Trophoblast cell (in vitro differentiated cells and primary cell): ENCODE data around the gene CRYZ.

Experiments used
- DNase-seq, 2 donors: peaks; one replicate each; pipeline ENCODE4 v3.0.0-alpha.2; 2016
- H2AFZ ChIP-seq: 2 replicates; pipeline ENCODE4 v1.6.1; 2013; ENCODE audit warnings: low read length, moderate library complexity, mild to moderate bottlenecking; ENCODE audit not compliant: insufficient read depth, poor library complexity
- H2AK5ac ChIP-seq: 2 replicates; pipeline ENCODE4 v1.6.1; 2013; ENCODE audit warnings: mild to moderate bottlenecking, low read length
- H2BK120ac ChIP-seq: 2 replicates; pipeline ENCODE4 v1.6.1; 2013; ENCODE audit warnings: low read length, mild to moderate bottlenecking, moderate library complexity; ENCODE audit not compliant: insufficient read depth, poor library complexity
- H2BK12ac ChIP-seq: 2 replicates; pipeline ENCODE4 v1.6.1; 2013; ENCODE audit warnings: mild to moderate bottlenecking, low read length, moderate library complexity
- H2BK5ac ChIP-seq: 2 replicates; pipeline ENCODE4 v1.6.1; 2013; ENCODE audit warnings: low read length, low read depth, moderate library complexity, mild to moderate bottlenecking; ENCODE audit not compliant: poor library complexity
- H3K14ac ChIP-seq: 2 replicates; pipeline ENCODE4 v1.6.1; 2013; ENCODE audit warnings: mild to moderate bottlenecking, low read length
- H3K18ac ChIP-seq: 2 replicates; pipeline ENCODE4 v1.6.1; 2013; ENCODE audit warnings: mild to moderate bottlenecking, low read length
- H3K23ac ChIP-seq: 2 replicates; pipeline ENCODE4 v1.6.1; 2013; ENCODE audit warnings: low read length
- H3K27ac ChIP-seq: 2 replicates; pipeline ENCODE4 v1.5.1; 2013; ENCODE audit warnings: low read depth, mild to moderate bottlenecking, inconsistent platforms, low read length, moderate library complexity
- H3K27me3 ChIP-seq: 2 replicates; pipeline ENCODE4 v1.6.1; 2013; ENCODE audit warnings: inconsistent platforms, mild to moderate bottlenecking, low read length, moderate library complexity; ENCODE audit not compliant: insufficient read depth
- H3K36me3 ChIP-seq, 2 experiments: 1 replicate in 1 of 2; 2 replicates in 1 of 2; pipeline ENCODE4 v1.6.1; 2013; ENCODE audit warnings: low read length in 2 of 2, mild to moderate bottlenecking in 2 of 2, moderate library complexity in 1 of 2; ENCODE audit not compliant: insufficient read depth in 2 of 2, control insufficient read depth in 1 of 2
- H3K4ac ChIP-seq: 2 replicates; pipeline ENCODE4 v1.6.1; 2013; ENCODE audit warnings: low read depth, mild to moderate bottlenecking, low read length, moderate library complexity
- H3K4me1 ChIP-seq, 2 experiments: 1 replicate in 1 of 2; 2 replicates in 1 of 2; pipeline ENCODE4 v1.6.1; 2013; ENCODE audit warnings: low read length in 2 of 2, mild to moderate bottlenecking in 2 of 2, moderate library complexity in 1 of 2; ENCODE audit not compliant: insufficient read depth in 2 of 2, control insufficient read depth in 1 of 2
- H3K4me2 ChIP-seq: 2 replicates; pipeline ENCODE4 v1.6.1; 2013; ENCODE audit warnings: inconsistent platforms, mild to moderate bottlenecking, low read length, moderate library complexity
- H3K4me3 ChIP-seq: 2 replicates; pipeline ENCODE4 v1.5.1; 2013; ENCODE audit warnings: mild to moderate bottlenecking, low read depth, low read length, inconsistent platforms
- H3K79me1 ChIP-seq: one replicate; pipeline ENCODE4 v1.6.1; 2013; ENCODE audit warnings: low read length
- H3K79me2 ChIP-seq: 2 replicates; pipeline ENCODE4 v1.6.1; 2013; ENCODE audit warnings: low read length, mild to moderate bottlenecking; ENCODE audit not compliant: control insufficient read depth, insufficient read depth, poor library complexity
- H3K9ac ChIP-seq: 2 replicates; pipeline ENCODE4 v1.6.1; 2013; ENCODE audit warnings: mild to moderate bottlenecking, low read length
- H3K9me3 ChIP-seq: 2 replicates; pipeline ENCODE4 v1.6.1; 2013; ENCODE audit warnings: low read depth, mild to moderate bottlenecking, control low read depth, inconsistent platforms, low read length; ENCODE audit not compliant: insufficient read depth
- H4K12ac ChIP-seq: 2 replicates; pipeline ENCODE4 v1.6.1; 2013; ENCODE audit warnings: low read depth, mild to moderate bottlenecking, low read length, moderate library complexity
- H4K8ac ChIP-seq: 2 replicates; pipeline ENCODE4 v1.6.1; 2013; ENCODE audit warnings: low read depth, mild to moderate bottlenecking, low read length, moderate library complexity
- H4K91ac ChIP-seq: one replicate; pipeline ENCODE4 v1.6.1; 2013; ENCODE audit warnings: low read depth, mild to moderate bottlenecking, low read length, moderate library complexity
- WGBS: extraction: QIAGEN DNeasy Blood & Tissue Kit; methylation state at CpG from one replicate; pipeline ENCODE4 v1.1.7; 2013; ENCODE audit warnings: missing lambda C conversion rate; ENCODE audit not compliant: insufficient read length, insufficient coverage; ENCODE audit errors: extremely low coverage; 5-methylcytosine and 5-hydroxymethylcytosine counted together

Gene CRYZ

DNA sequence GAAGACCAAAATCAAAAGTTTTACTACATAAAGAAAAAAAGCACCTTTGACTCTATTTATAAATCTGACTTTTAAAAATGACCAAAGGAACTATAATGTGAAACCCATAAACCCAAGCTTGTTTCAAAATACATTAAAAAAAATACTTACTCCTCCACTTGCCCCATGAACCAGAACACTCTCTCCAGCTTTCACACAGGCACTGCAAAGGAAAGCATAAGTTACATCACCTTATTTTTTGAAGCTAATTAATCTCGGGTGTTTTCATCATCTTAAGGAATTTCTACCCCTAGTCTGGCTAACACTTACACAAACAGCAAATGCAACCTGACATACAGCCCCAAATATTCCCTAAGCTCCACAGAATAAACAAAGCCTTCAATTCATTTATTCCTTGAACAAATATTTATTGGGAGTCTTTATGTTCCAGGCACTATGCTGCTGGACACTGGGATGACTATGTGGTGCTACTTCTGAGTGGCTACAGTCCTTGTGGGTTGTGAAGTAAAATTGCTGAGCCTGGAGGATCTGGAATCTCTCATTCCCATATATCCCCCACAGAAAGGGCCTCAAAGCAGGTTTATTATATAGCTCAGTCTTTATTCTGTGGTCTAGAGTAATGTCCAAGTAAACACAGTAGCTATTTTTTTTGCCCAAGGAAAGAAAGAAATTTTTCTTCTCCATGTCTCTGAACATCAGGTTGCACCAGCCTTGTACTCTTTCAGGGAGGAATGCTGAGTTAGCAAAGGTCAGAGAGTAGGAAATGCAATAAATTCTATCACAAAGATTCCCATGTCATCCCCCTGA, 18.2 kb downstream of the CRYZ start:
- H3K14ac ChIP-seq = no peak overlapping the region
- no peaks in the 10 kb centered on the region for H3K9me3 ChIP-seq
- H3K23ac ChIP-seq = no peak overlapping the region
- H2BK12ac ChIP-seq = no peak overlapping the region
- no peak overlapping the region for H3K27ac ChIP-seq
- WGBS = no CpG with 5 or more reads among the region's 1 CpG
- H3K9ac ChIP-seq = no peak overlapping the region
- peaks cover 2 to 4% of the 10 kb centered on the region in 2 experiments for H3K4me1 ChIP-seq
- no peak overlapping the region for H4K12ac ChIP-seq
- H4K8ac ChIP-seq = no peak overlapping the region
- H3K4me2 ChIP-seq = no peak overlapping the region
- H3K27me3 ChIP-seq = no peaks in the 10 kb centered on the region
- H3K4me3 ChIP-seq = no peak overlapping the region
- DNase-seq = no peak
- no peak overlapping the region for H3K4ac ChIP-seq
- H2BK120ac ChIP-seq = no peak overlapping the region
- H2AFZ ChIP-seq = no peak overlapping the region
- H2AK5ac ChIP-seq = no peak overlapping the region
- H3K36me3 ChIP-seq = peaks cover 2 to 14% of the 10 kb centered on the region in 2 experiments
- no peaks in the 10 kb centered on the region for H3K79me1 ChIP-seq
- no peak overlapping the region for H2BK5ac ChIP-seq
- no peak overlapping the region for H4K91ac ChIP-seq
- H3K18ac ChIP-seq = no peak overlapping the region
- H3K79me2 ChIP-seq = no peaks in the 10 kb centered on the region

DNA sequence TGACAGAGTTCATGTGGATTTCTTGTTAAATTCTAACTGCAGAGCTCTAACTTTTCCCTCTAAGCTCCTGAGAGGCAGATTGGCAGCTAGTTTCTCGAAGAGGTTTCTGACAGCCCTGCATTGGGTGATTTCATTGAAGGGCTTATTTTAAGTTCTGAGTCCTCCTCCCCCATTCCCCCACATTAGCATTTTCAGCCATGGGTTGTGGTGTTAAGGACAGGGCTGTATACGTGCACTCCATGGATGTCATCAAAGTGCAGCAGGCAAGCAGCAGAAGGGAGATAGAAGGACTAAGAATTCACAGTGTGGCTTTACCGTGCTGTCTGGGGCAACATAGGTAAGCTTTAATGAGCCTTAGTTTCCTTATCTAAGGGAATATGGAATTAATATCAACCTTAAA, 19.0 kb downstream of the CRYZ start:
- Histone ChIP-seq H2BK5ac (no peak overlapping the region), H3K23ac (no peak overlapping the region), H3K14ac (no peak overlapping the region), H3K9ac (no peak overlapping the region), H4K12ac (no peak overlapping the region), H2AK5ac (no peak overlapping the region), H3K79me2 (no peaks in the 10 kb centered on the region), H4K8ac (no peak overlapping the region), H3K4me3 (no peak overlapping the region), H2BK120ac (no peak overlapping the region), H2AFZ (no peak overlapping the region), H3K79me1 (no peaks in the 10 kb centered on the region), H3K4ac (no peak overlapping the region), H3K4me1 (peaks cover 2 to 4% of the 10 kb centered on the region in 2 experiments), H4K91ac (no peak overlapping the region), H3K27me3 (no peaks in the 10 kb centered on the region), H3K9me3 (no peaks in the 10 kb centered on the region), H3K18ac (no peak overlapping the region), H3K36me3 (peaks cover 2 to 11% of the 10 kb centered on the region in 2 experiments), H2BK12ac (no peak overlapping the region), H3K27ac (no peak overlapping the region), H3K4me2 (no peak overlapping the region)
- WGBS = no CpG with 5 or more reads among the region's 3 CpGs
- DNase-seq = no peak

DNA sequence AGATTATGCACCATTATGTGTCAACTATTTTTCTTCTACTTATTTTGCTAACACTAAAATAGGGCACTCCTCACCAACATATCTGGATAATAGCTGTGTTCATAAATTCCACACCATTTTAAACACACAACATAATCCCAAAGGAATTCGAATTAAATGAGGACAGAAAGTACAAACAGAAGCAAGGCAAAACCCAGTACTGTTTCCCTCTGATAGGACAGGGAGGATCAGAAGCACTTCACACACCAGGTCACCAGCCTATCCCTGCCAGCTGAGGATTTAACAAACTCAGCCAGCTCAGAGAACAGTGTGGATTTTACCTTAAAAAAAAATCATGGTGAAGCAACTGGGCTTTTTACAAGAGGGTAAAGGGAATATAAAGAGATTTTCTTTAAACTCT, 20.0 kb downstream of the CRYZ start:
- Histone ChIP-seq H3K4me1 (peaks cover 2 to 4% of the 10 kb centered on the region in 2 experiments), H3K36me3 (peaks cover 2 to 11% of the 10 kb centered on the region in 2 experiments), H3K18ac (no peak overlapping the region), H3K4ac (no peak overlapping the region), H2BK5ac (no peak overlapping the region), H3K27me3 (no peaks in the 10 kb centered on the region), H3K14ac (no peak overlapping the region), H2AFZ (no peak overlapping the region), H3K27ac (no peak overlapping the region), H3K23ac (no peak overlapping the region), H3K4me2 (no peak overlapping the region), H4K12ac (no peak overlapping the region), H3K9ac (no peak overlapping the region), H2BK12ac (no peak overlapping the region), H3K79me2 (no peaks in the 10 kb centered on the region), H4K91ac (no peak overlapping the region), H3K9me3 (no peaks in the 10 kb centered on the region), H2AK5ac (no peak overlapping the region), H4K8ac (no peak overlapping the region), H3K79me1 (no peaks in the 10 kb centered on the region), H2BK120ac (no peak overlapping the region), H3K4me3 (no peak overlapping the region)
- no CpG with 5 or more reads among the region's 1 CpG for WGBS
- DNase-seq = no peak

DNA sequence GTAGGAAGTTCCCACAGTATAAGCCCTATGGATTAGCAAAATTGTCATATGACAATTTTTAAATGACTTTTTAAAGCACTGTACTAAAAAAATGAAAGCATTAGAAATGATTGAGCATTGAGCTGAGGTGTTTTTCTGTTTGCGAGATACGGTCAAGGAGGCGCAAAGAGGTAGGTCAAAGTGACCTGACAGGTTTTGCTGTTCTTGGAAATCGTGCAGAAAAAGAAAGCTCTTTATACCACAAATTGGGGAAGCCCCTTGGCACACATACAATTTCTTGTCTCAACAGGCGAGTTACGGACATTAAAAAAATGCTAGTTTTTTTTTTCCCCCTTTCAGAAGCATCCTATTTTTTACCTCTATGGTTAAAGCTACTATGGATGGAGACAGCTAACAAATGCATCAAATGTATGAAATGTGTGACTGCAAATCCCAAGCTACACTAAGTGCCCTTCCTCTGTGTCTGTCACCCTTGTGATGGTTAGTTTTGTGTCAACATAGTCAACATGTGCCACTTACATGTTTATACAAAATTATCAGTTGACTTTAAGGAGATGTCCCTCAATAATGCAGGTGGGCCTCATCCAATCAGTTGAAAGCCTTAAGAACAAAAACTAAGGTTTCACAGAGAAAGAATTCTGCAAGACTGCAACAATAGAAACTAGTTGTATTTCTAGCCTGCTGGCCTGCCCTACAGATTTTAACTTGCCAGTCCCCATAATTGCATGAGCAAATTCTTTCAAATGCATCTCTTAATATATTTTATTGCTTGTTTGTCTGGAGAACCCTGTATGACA, 29.3 kb downstream of the CRYZ start:
- no peak overlapping the region for H3K4ac ChIP-seq
- no peak overlapping the region for H4K91ac ChIP-seq
- no peak overlapping the region for H3K23ac ChIP-seq
- no peak overlapping the region for H3K27ac ChIP-seq
- H2BK12ac ChIP-seq = no peak overlapping the region
- H3K79me2 ChIP-seq = no peaks in the 10 kb centered on the region
- no peaks in the 10 kb centered on the region for H3K9me3 ChIP-seq
- no peak overlapping the region for H3K14ac ChIP-seq
- no peaks in the 10 kb centered on the region for H3K79me1 ChIP-seq
- WGBS = no CpG with 5 or more reads among the region's 6 CpGs
- no peaks in the 10 kb centered on the region for H3K4me1 ChIP-seq
- H3K18ac ChIP-seq = no peak overlapping the region
- no peak overlapping the region for H2AFZ ChIP-seq
- no peak overlapping the region for H2AK5ac ChIP-seq
- H3K4me2 ChIP-seq = no peak overlapping the region
- H3K27me3 ChIP-seq = no peaks in the 10 kb centered on the region
- H4K12ac ChIP-seq = no peak overlapping the region
- H3K9ac ChIP-seq = no peak overlapping the region
- H4K8ac ChIP-seq = no peak overlapping the region
- no peaks in the 10 kb centered on the region for H3K36me3 ChIP-seq
- H2BK5ac ChIP-seq = no peak overlapping the region
- no peak overlapping the region for H3K4me3 ChIP-seq
- no peak for DNase-seq
- H2BK120ac ChIP-seq = no peak overlapping the region
